SJCRH30 (cell line): ENCODE results near the gene ACY1. TPM values are rescaled to one million over a fixed set of nuclear protein-coding genes. Genes with fewer than 3 reads are reported as not detected.

Experiments used
- DNase-seq, 2 experiments: peaks; one replicate each; pipeline ENCODE4 v3.0.0-alpha.2; 2015 to 2020
- H3K27ac ChIP-seq: fragments of 250-450 bp; sonication (Bioruptor Pico); 2 replicates; pipeline ENCODE4 v1.5.1; 2020; ENCODE audit warnings: mild to moderate bottlenecking, moderate library complexity
- H3K27me3 ChIP-seq: fragments of 250-450 bp; sonication (Bioruptor Pico); 2 replicates; pipeline ENCODE4 v1.5.1; 2020; ENCODE audit warnings: mild to moderate bottlenecking, moderate library complexity
- H3K36me3 ChIP-seq: fragments of 250-450 bp; sonication (Bioruptor Pico); 2 replicates; pipeline ENCODE4 v1.5.1; 2020; ENCODE audit warnings: mild to moderate bottlenecking, moderate library complexity
- H3K4me1 ChIP-seq: fragments of 250-450 bp; sonication (Bioruptor Pico); 2 replicates; pipeline ENCODE4 v1.5.1; 2020; ENCODE audit warnings: mild to moderate bottlenecking, moderate library complexity
- H3K4me3 ChIP-seq: fragments of 250-450 bp; sonication (Bioruptor Pico); 2 replicates; pipeline ENCODE4 v1.5.1; 2020; ENCODE audit warnings: mild to moderate bottlenecking, moderate library complexity
- H3K9me3 ChIP-seq: fragments of 250-450 bp; sonication (Bioruptor Pico); replicated peaks from 2 replicates; pipeline ENCODE4 v1.5.1; 2020; ENCODE audit warnings: mild to moderate bottlenecking, moderate library complexity
- total RNA-seq: library from RNA; depleted of rRNA; stranded (reverse); fragments of >200 nt; shearing (Covaris generic); gene quantifications from 2 replicates; pipeline ENCODE4 v1.2.3, GENCODE V29; 2014

Gene ACY1
- total RNA-seq, 1 experiment from 2014 or later = 26.2 TPM

DNA sequence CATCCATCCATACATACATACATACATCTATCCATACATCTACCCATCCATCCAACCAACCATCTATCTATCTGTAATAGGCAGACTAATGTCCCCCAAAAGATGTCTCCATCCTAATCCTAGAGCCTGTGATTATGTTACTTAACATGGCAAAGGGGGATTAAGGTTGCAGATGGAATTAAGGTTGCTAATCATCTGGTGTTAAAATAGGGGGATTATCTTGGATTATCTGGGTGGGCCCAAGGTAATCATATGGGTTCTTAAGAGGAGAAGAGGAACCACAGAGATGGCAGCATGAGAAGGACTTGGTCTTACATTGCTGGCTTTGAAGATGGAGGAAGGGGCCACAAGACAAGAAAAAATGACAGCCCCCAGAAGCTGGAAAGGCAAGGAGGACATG, 27.1 kb downstream of the ACY1 start:
- no peak overlapping the region for H3K27ac ChIP-seq
- H3K4me1 ChIP-seq = peaks cover 10% of the 10 kb centered on the region
- no peak for DNase-seq
- H3K4me3 ChIP-seq = no peak overlapping the region
- H3K27me3 ChIP-seq = no peaks in the 10 kb centered on the region
- H3K36me3 ChIP-seq = no peaks in the 10 kb centered on the region
- H3K9me3 ChIP-seq = no peaks in the 10 kb centered on the region

DNA sequence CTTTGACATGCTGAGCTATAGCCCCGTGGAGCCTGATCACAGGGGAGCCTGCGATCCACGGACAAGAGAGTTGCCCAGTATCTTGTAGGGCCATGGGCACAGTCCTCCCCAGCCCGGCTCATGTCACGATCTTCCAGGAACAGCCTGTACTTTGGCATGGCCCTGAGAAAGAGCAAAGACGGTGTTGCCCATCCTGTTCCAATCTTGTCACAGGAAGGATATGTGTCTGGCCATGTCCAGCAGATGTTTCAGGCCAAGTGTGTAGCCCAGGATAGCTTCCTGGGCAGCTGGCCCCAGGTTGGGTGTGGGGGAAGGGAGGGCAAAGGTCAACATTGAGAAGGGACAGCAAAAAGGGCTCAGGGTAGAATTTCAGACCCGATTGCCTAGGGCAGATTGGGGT, 29.4 kb downstream of the ACY1 start:
- H3K4me3 ChIP-seq = no peak overlapping the region
- H3K9me3 ChIP-seq = no peaks in the 10 kb centered on the region
- no peaks in the 10 kb centered on the region for H3K4me1 ChIP-seq
- no peak overlapping the region for H3K27ac ChIP-seq
- no peaks in the 10 kb centered on the region for H3K27me3 ChIP-seq
- no peak for DNase-seq
- H3K36me3 ChIP-seq = no peaks in the 10 kb centered on the region

DNA sequence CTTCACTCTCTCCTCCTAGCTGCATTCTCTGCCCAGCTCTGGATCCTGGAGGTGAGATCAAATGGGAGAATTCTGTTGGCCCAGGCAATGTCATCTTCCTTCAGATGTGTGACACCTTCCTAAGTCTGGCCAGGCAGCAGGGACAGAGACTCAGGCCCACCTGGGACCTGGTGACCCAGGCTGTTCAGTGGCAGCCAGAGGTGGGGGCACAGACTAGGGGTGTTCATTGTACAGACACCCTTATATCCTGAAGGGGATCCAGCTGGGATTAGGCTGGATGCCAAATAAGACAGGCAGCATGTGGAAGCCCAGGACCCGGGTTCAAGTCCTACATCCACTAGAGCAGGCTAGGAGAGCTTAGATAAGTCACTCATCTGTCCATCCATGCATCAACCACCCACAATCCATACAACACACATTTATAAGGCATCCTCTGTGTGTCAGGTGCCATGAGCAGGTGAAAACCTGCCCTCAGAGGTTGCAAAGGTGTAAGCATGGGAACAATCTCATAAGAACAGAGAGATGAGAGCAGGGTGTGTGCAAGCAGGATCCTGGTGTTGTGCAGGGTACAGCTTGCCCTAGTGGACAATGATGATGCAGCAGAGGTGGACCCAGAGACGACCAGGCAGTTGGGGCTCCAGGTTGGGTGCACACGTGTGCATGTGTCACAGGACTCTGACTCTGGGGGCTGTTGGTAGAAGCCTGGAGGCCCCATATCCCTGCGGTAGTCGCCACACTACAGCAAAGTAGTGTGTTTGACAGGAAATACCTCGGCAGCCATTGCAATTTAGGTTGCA, 30.7 kb downstream of the ACY1 start:
- Histone ChIP-seq H3K4me3 (no peak overlapping the region), H3K4me1 (no peaks in the 10 kb centered on the region), H3K27ac (no peak overlapping the region), H3K36me3 (no peaks in the 10 kb centered on the region), H3K27me3 (no peaks in the 10 kb centered on the region), H3K9me3 (no peaks in the 10 kb centered on the region)
- no peak for DNase-seq

DNA sequence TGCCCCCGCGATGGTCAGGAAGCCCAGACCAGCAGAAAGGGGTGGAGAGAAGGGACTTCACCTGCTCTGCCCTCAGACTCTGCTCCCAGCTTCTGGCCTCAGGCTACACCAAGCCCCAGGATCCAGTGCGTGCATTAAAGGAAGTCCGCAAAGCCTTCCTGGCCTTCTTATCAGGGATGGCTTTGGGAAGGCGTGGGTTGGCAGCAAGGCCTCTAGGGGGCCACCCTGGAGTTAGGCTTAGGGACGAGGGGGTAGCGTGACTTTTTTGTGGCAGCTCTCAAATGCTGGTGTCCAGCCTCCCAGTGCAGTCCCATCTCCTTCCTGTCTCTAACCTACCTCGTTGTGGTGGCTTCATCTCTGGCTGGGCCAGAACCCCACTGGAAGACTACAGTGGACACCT, 31.3 kb downstream of the ACY1 start:
- Histone ChIP-seq H3K27me3 (no peaks in the 10 kb centered on the region), H3K36me3 (no peaks in the 10 kb centered on the region), H3K4me3 (no peak overlapping the region), H3K9me3 (no peaks in the 10 kb centered on the region), H3K4me1 (no peaks in the 10 kb centered on the region), H3K27ac (no peak overlapping the region)
- peak; percentile 41 to 62 for DNase-seq

DNA sequence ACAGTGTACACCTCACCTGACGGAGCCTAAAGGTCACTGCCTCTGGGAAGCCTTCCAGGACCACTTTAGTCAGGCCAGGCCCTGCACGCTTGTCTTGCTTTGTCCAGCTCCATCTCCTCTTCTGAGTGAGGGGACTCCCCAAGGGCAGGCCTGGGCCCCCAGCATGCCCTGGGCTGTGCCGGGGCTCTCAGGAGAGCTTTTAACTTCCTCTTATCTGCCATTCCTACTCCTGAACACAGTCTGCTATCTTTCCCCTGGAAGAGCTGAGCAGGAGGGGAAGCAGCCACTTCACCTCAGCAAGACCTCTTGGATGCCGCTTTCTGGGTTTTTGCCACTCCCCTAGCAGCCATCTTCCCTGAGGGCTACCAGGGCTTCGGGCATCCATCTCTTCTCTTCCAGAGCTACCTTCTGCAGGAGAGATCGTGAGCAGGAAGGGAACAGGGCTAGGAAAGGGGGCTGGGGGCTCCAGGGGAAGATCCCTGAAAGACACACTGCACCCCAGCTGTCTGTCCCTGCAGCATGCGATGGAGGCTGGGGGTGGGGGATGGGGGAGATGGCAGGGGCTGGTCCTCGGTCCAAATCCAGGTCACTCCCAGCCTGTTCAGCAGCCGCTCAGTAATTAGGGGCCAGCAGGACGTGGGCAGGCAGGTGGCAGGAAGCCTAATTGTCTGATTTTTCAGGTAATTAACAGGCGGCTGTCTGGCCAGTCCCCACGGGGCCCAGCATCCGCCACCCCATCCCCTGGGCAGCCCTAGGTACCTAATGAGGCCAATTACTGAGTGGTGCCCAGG, 32.3 kb downstream of the ACY1 start:
- Histone ChIP-seq H3K36me3 (no peaks in the 10 kb centered on the region), H3K27ac (no peak overlapping the region), H3K4me3 (no peak overlapping the region), H3K27me3 (no peaks in the 10 kb centered on the region), H3K4me1 (no peaks in the 10 kb centered on the region), H3K9me3 (no peaks in the 10 kb centered on the region)
- no peak for DNase-seq

DNA sequence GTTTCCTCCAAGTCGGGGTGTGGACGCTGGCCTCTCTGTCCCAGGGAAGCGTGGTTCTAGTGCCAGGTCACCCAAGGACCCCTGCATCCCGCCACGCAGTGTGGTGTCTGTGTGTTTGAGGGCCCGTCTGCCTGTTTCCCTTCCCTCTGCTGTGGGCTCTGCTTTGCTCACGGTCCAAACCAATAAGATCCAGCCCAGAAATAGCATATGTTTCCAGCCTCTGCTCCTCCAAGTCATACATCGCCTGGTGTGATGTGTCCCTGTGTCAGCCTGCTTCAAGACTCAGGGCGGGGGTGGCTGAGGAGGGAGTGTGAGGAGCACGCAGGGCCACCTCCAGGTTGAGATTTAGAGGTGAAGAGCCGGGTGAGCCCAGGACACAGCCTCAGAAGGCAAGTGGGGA, 34.3 kb downstream of the ACY1 start:
- no peak for DNase-seq
- H3K4me1 ChIP-seq = peaks cover 12% of the 10 kb centered on the region

DNA sequence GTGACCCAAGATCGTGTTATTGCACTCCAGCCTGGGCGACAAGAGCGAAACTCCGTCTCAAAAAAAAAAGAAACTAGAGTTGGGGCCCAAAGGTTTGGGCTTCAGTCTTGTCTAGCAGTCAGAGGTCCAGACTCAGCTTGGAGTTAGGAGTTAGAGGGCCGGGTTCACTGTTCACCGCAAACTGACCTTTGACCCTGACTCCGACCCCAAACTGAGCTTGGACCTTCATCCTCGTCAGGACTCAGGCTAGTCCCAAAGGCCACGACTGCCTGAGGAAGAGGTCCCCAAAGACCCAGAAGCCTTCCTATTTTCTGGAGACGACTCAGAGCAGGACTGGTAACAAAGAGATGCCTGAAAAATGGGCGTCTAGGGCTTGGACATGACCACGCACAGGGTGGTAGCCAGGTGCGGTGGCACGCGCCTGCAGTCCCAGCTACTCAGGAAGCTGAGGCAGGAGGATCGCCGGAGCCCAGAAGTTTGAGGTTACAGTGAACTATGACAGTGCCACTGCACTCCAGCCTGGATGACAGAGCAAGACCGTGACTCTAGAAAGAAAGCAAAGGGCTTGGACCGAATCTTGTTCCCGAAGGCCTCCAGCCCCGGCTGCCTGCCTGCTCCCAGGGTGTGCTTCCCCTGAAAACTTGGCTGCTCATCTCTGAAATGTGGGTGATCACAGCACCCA, 35.1 kb downstream of the ACY1 start:
- H3K4me1 ChIP-seq = peaks cover 20% of the 10 kb centered on the region
- H3K9me3 ChIP-seq = no peaks in the 10 kb centered on the region
- no peak for DNase-seq
- no peaks in the 10 kb centered on the region for H3K27me3 ChIP-seq
- no peak overlapping the region for H3K27ac ChIP-seq
- H3K36me3 ChIP-seq = no peaks in the 10 kb centered on the region
- no peak overlapping the region for H3K4me3 ChIP-seq

More for the DNA sequence above, 34.3 kb downstream of the ACY1 start:
- Histone ChIP-seq H3K27me3 (no peaks in the 10 kb centered on the region), H3K27ac (no peak overlapping the region), H3K9me3 (no peaks in the 10 kb centered on the region), H3K4me3 (no peak overlapping the region), H3K36me3 (no peaks in the 10 kb centered on the region)

DNA sequence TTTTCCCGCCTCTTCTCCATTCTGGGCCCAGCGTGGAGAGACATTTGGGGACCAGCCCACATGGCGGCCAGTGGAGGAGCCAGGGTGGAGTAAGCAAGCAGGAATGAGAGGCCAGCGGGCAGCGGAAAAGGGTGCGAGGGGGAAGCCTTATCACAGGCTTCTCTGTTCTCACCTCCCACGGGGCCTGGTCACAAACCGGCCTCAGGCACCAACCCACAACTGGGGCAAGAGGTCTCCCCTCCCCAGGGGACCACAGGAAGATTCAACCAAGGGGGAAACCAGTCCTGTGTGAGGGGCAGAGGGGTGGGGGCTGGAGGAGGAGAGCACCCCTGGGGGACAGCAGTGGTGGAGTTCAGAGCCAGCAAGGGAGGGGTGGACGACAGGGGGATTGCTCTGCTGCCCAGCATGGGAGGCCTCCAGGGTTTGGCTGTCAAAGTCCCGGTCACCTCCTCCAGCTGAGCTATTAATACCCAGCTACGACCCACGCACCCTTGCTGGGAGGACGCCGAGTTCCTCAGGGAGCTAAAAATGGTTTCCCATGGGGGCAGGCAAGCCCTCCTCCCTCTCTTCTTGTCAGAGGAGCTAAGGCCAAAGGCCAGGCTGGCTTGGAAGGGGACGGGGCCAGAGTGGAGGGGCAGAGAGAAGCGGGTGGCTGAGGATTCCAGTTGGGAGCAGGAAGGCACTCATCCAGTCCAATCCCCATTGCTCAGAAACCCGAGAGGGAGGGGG, 36.2 kb downstream of the ACY1 start:
- Histone ChIP-seq H3K27ac (no peak overlapping the region), H3K9me3 (no peaks in the 10 kb centered on the region), H3K27me3 (no peaks in the 10 kb centered on the region), H3K36me3 (no peaks in the 10 kb centered on the region), H3K4me3 (no peak overlapping the region), H3K4me1 (peaks cover 20% of the 10 kb centered on the region)
- DNase-seq = no peak

DNA sequence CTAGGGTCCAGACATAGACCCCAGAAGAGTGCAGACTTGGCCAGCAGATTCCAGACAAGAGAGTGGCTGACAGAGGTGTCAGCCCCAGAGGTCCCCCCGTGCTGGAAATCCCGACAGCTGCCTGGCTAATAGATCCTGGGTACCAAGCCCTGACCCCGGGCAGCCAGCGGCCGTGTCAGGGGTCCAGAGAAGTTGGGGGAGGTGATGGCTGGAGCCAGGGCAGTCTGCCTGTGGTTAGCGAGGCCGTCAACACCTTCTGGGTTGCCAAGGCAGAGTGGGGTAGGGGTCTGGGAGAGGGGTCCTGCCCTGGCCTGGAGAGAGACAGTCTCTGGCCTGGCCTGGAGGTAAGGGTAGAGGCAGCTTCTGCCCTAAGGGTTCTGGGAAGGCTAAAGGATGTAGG, 37.5 kb downstream of the ACY1 start:
- DNase-seq = no peak
- H3K9me3 ChIP-seq = no peaks in the 10 kb centered on the region
- H3K27ac ChIP-seq = no peak overlapping the region
- H3K36me3 ChIP-seq = no peaks in the 10 kb centered on the region
- no peaks in the 10 kb centered on the region for H3K27me3 ChIP-seq
- H3K4me3 ChIP-seq = no peak overlapping the region
- peaks cover 26% of the 10 kb centered on the region for H3K4me1 ChIP-seq

DNA sequence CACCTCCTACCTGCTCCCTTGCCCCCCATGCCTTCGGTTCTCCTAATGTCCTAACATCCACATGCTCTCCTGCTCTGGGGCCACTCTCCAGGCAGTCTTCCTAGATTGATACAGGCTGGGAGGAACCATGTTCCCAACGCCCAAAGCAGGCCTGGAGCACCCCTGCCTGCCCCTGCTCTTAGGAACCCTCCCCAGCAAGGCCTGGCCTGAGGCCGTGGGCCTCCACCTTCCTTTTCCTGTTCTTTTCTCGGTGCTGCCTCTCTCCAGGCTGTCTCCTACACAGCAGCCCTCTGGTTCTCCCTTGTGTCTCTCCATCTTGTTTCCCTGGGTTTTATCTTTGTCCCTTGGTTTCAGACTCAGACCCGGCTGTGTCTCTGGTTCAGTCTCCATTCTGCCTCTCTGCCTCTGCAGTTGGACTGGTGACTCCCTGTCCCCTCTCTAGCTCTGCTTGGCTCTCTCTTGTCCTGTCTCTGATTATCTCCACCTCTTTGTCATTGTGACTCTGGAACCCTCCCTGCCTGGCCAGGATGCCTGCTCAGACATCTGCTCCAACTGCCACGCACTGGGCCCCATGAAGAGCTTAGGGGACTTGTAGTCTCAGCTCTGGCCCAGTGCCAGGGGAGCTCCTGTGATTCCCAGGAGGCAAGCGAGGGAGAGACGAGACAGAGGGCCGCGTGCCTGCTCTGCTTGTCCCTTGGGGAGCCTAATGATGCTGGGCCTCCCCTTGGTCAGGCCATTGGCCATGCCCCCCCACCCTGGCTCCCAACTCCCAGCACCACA, 38.3 kb downstream of the ACY1 start:
- Histone ChIP-seq H3K4me3 (no peak overlapping the region), H3K4me1 (peaks cover 33% of the 10 kb centered on the region), H3K27me3 (no peaks in the 10 kb centered on the region), H3K9me3 (no peaks in the 10 kb centered on the region), H3K27ac (no peak overlapping the region), H3K36me3 (no peaks in the 10 kb centered on the region)
- peak; percentile 77 to 85 for DNase-seq

DNA sequence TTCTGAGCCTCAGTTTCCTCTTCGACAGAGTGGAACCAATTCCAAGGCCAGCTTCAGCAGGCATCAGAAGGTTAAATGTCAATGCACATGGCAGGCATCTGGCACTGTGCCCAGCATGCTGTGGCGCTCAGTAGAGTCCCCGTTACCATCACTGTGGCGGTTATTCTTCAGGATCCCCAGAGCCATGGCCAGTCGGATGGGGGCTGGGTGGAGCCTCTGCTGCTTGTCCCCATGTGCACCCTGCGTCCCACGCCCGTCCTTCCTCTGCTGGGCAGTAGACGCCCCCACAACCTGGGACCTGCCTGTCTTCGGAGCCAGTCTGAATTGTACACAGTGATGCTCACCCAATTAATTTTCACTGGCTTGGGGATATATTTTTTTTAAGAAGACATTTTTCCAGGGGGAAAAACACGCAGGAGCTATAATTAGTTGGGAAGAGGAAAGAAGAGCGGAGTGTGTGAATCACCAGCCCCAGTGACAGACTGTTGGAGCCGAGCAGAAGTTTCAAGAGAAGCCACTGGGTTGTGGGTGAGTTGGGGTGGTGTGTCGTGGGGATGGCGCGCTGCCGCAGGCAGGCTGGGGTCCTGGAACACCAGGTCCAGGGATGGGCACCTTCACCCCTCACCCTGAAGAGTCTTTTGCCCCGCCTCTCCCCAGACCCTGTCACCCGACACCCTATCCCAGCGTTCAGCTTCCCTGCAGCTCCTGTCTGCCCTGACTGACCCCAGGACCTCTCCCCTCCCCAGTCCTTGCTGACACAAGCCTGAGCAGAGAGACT, 39.2 kb downstream of the ACY1 start:
- DNase-seq = peak in 1 of 2 experiments; percentile 45

DNA sequence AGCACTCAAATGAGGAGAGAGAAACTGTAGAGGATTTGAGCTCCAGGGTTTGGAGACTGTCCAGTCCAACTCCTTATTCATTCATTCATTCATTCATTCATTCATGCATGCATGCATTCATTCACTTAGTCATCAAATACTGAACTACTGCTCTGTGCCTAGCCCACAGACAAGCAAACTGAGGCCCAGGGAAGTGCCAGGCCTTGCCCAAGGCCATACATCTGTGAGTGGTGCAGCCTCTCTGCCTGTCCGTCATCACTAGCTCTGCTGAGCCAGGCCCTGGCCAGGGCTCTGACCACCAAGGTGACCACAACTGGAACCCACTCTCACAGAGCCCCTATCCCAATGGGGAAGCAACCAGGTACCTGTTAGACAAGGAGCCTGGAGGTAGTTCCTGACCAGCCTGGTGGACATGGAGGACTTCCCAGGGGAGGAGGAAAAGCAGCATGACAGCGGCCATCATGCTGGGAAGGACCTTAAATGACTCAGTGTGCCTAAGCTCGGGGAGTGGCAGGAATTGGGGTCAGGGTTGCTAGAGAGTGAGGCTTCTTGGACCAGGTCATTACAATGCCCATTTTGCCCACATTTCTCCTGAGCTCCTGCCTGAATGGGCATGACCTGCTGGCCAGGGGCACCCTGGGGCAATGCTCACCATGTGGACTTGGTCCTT, 39.9 kb downstream of the ACY1 start:
- no peak overlapping the region for H3K27ac ChIP-seq
- H3K4me1 ChIP-seq = peaks cover 33% of the 10 kb centered on the region
- no peaks in the 10 kb centered on the region for H3K36me3 ChIP-seq
- no peaks in the 10 kb centered on the region for H3K27me3 ChIP-seq
- DNase-seq = no peak
- H3K9me3 ChIP-seq = no peaks in the 10 kb centered on the region
- H3K4me3 ChIP-seq = no peak overlapping the region

More for the DNA sequence above, 39.2 kb downstream of the ACY1 start:
- H3K36me3 ChIP-seq = no peaks in the 10 kb centered on the region
- H3K27me3 ChIP-seq = no peaks in the 10 kb centered on the region
- peaks cover 33% of the 10 kb centered on the region for H3K4me1 ChIP-seq
- no peaks in the 10 kb centered on the region for H3K9me3 ChIP-seq
- H3K4me3 ChIP-seq = no peak overlapping the region
- H3K27ac ChIP-seq = no peak overlapping the region
